NCI-H226 (cell line): Measurements from ENCODE around the gene CCR2.
A peak's percentile ranks its signal among the peaks of the same experiment; 100 is the strongest.

ENCODE experiments used
- DNase-seq: peaks from one replicate; pipeline ENCODE4 v3.0.0-alpha.2; 2015

Gene CCR2

DNA sequence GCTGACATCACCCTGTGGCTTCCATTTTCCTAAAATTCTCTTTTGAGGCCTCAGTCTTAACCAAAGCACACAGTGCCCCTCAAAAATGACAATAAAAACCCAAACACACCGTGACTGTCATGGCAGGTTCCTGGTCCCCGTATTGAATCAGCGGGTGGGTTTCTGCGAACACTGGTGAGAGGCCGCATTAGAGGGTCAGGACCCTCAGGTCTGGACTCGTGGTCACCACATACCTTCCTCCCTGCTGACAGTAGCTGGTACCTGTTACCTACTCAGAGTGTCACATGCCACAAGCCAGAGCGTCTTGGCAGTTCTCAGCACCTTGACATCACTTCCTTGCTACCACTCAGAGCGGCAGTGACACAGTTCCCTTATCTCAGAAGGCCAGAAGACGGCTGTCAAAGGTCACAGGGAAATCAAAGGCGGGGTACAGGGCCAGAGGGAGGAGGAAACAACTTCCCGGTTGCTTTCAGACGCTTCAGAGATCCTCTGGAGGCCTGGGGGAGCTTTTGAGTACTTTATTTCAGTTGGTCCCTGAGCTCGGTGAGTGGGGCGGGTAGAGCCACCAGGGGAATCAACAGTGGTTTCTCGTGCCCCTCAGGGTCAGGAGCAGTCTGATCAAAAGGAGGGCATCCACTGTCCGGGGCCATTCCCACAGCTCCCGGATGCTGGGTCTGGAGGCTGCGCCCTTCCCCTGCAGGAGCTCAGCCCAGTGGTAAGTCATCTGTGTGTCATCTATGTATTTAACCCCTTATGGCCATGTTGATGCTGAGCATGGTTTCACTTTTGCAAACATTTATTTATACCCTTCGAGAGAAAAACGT lies 53.1 kb downstream of the CCR2 start, which contains the start of the genes CCR5AS and CCRL2:
TSS of gene CCR5AS (minus strand) at position 279 of the 824 bp plus-strand sequence.
TSS of gene CCRL2 (plus strand) at position 472 of the 824 bp plus-strand sequence. CDS start 821 bp downstream, outside the sequence.
- DNase-seq: peak; percentile 72

DNA sequence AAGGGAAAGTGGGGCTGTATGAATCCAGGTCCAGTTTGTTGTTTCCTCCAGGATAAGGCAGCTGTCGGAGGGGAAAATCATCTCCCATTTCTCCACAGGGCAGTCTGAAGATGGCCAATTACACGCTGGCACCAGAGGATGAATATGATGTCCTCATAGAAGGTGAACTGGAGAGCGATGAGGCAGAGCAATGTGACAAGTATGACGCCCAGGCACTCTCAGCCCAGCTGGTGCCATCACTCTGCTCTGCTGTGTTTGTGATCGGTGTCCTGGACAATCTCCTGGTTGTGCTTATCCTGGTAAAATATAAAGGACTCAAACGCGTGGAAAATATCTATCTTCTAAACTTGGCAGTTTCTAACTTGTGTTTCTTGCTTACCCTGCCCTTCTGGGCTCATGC lies 54.1 kb downstream of the CCR2 start:
- DNase-seq: no peak

GRCh38 chr3:46408853-46409252 lies 54.9 kb downstream of the CCR2 start:
- DNase-seq: no peak

GRCh38 chr3:46409739-46410489 lies 56.0 kb downstream of the CCR2 start:
- DNase-seq: no peak
